Mucosa of rectum (tissue), 2 donors: ENCODE results near the gene TBX2.

Experiments used
- H3K27ac ChIP-seq, 2 donors: one replicate each; pipeline ENCODE4 v1.7.0; 2013; ENCODE audit warnings: inconsistent platforms in 2 of 2, low read depth in 2 of 2, low read length in 2 of 2
- H3K27me3 ChIP-seq, 2 donors: one replicate each; pipeline ENCODE4 v1.7.0; 2013; ENCODE audit warnings: low read length in 2 of 2; ENCODE audit not compliant: control insufficient read depth in 2 of 2, insufficient read depth in 2 of 2
- H3K36me3 ChIP-seq, 2 donors: one replicate each; pipeline ENCODE4 v1.7.0; 2013; ENCODE audit warnings: low read length in 2 of 2; ENCODE audit not compliant: control insufficient read depth in 2 of 2, insufficient read depth in 2 of 2
- H3K4me1 ChIP-seq, 2 donors: one replicate each; pipeline ENCODE4 v1.7.0; 2013; ENCODE audit warnings: low read length in 2 of 2, mild to moderate bottlenecking in 1 of 2; ENCODE audit not compliant: control insufficient read depth in 2 of 2, insufficient read depth in 2 of 2
- H3K4me3 ChIP-seq, 2 donors: one replicate each; pipeline ENCODE4 v1.7.0; 2013; ENCODE audit warnings: low read length in 2 of 2
- H3K9ac ChIP-seq, 2 donors: one replicate each; pipeline ENCODE4 v1.7.0; 2013; ENCODE audit warnings: low read length in 2 of 2, low read depth in 1 of 2, mild to moderate bottlenecking in 1 of 2
- H3K9me3 ChIP-seq, 2 donors: one replicate each; pipeline ENCODE4 v1.7.0; 2013; ENCODE audit warnings: low read length in 2 of 2; ENCODE audit not compliant: control insufficient read depth in 2 of 2
- donor health status: healthy.
- donor health status: Normal muscosa, but diverticular disease.

Gene TBX2

DNA sequence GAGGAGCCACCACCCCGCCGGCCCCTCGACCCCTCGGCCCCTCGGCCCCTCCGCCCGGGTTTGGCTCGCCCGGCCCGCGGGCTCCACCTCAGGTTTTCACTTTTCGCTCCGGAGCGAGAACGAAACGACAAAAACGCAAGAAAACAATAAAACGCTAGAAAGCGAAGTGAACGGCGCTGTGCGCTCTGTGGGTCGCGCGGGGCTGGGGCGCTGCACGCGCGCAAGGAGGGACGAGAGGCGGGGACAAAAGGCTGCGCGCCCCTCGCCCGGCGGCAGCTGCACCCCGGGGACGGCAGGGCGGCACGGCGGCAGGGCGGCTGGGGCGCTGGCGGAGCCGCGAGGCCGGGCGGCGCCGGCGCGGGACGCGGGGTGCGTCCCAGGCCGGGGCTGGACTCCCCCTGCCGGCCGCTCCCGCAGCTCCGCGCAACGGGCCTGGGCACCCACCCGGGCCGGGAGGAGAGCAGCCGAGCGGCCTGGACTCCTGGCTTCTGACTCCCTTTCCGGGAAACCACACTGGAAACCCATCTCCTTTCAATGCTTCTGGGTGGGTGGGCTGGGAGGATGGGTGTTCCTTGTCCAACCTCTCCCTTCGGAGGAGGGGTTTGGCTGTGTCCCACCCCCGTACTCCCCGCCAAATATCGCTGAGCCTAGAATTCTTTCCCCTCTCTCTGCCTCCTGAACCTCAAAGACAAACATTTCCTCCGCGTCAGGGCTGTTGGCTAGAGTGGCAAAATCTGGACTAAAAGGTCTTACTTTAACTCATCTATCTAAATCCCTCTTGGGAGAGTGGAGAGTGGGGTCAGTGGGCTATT lies 9.9 kb downstream of the TBX2 start:
- Histone ChIP-seq H3K4me1 (peaks cover 31% of the 10 kb centered on the region in 2 donors), H3K27me3 (peaks cover 54 to 60% of the 10 kb centered on the region in 2 donors), H3K9ac (no peak overlapping the region), H3K4me3 (peak overlapping the region; percentile 54 to 55), H3K9me3 (no peaks in the 10 kb centered on the region), H3K27ac (peak overlapping the region in 1 of 2 donors; percentile 59), H3K36me3 (no peaks in the 10 kb centered on the region)

DNA sequence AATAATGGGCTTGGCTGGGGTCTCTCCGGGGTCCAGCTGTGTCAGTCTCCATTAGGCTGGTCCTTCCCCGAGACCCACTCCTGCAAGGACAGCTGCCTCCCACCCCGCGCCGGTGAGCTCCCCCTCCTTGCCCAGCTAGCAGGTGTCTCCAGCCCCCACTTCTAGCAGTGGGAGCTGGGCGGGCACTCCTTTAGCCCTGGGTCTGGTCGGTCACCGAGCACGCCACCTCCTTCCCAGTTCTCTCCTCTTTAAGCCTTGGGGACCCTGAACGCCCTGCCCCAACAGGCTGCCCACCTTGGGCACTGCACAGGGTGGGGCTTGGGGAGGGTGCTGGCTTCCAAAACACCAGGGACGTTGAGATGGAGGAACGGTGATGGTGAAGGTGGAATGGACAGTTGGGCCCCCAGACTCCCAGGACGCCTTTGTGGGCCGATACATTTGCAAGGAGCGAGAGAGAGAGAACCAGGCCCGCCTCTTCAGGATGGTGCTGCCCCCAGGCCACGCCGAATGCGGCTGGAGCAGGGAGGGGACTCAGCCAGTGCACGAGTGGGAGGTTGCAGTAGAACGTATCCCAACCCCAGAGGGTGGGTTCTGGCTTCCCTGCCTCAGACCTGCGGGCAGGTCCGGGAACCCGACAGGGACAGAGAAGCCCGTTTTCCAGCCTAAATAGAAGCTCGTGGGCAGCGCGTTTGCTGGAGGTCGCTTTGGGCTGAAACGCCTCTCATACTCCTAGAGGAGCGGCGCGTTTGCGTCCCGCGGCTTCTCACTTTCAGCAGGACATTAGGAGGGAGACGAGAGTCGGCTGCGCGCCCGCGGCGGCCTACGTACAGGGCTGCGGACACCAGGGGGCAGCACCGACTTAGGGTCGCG lies 10.7 kb downstream of the TBX2 start:
- Histone ChIP-seq H3K9me3 (no peaks in the 10 kb centered on the region), H3K4me3 (peak overlapping the region; percentile 24 to 53), H3K27ac (peak overlapping the region; percentile 26 to 59), H3K9ac (no peak overlapping the region), H3K4me1 (peaks cover 31 to 34% of the 10 kb centered on the region in 2 donors), H3K36me3 (no peaks in the 10 kb centered on the region), H3K27me3 (peaks cover 47 to 52% of the 10 kb centered on the region in 2 donors)

DNA sequence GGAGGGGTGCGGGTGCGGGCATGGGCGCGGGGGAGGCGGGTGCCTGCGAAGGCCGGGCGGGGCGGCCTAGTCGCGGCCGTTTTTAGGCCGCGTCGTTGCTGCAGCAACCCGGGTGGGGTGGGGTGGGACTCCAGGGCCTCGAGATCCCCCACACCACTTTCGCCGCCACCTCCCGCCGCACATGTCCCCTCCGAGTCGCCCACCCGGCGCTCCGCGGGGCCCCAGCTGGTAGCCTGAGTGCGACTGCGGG lies 11.3 kb downstream of the TBX2 start:
- Histone ChIP-seq H3K36me3 (no peaks in the 10 kb centered on the region), H3K9ac (peak overlapping the region in 1 of 2 donors; percentile 72), H3K27ac (peak overlapping the region; percentile 68 to 70), H3K4me1 (peaks cover 31 to 34% of the 10 kb centered on the region in 2 donors), H3K9me3 (no peaks in the 10 kb centered on the region), H3K4me3 (peak overlapping the region; percentile 65 to 72), H3K27me3 (peaks cover 42 to 46% of the 10 kb centered on the region in 2 donors)

DNA sequence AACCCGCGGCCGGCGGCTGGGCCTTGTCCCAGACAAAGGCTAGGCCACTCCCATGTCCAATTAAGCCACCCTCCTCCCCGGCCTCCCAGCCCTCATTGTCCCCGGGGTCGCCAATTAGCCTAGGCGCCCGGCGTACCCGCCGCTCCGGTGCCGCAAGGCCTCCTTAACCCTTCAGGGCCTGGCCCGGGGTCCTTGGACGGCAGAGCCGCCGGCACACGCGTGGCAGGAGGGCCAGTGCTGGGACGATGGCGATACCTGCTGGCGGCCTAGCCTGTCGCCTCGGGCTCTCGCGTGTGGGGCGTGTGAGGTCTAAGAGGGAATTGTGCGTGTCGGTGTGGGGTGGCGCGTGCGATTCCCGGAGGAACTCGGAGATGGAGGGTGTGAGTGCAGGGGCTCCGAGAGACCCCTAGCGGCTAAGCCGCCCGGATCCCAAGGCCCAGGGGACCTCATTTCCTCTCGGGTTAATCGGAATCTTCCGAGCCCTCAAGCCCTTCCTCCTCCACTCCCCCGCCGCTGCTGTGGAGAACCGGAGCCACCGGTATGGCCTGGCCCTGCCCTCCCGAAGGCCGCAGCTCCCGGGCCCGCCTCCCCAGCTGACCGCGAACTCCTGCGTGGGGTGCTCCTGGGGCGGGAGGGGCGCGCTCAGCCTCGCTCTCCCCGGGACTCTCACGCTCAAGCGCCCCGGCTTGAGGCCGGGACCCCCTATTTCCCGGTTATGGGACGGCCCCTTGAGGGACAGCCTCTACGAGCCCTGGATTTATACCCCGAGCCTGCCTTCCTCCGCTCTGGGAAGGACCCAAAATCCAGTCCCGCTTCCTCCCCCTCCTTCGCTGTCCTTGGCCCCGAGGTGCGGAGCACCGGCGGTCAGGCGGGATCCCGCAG lies 11.9 kb downstream of the TBX2 start:
- H3K4me1 ChIP-seq, result peaks cover 31 to 34% of the 10 kb centered on the region in 2 donors
- peak overlapping the region; percentile 68 to 70 for H3K27ac ChIP-seq
- peak overlapping the region in 1 of 2 donors; percentile 72 for H3K9ac ChIP-seq
- H3K27me3 ChIP-seq, result peaks cover 37 to 41% of the 10 kb centered on the region in 2 donors
- no peaks in the 10 kb centered on the region for H3K36me3 ChIP-seq
- H3K9me3 ChIP-seq, result no peaks in the 10 kb centered on the region
- H3K4me3 ChIP-seq, result peak overlapping the region; percentile 65 to 72

DNA sequence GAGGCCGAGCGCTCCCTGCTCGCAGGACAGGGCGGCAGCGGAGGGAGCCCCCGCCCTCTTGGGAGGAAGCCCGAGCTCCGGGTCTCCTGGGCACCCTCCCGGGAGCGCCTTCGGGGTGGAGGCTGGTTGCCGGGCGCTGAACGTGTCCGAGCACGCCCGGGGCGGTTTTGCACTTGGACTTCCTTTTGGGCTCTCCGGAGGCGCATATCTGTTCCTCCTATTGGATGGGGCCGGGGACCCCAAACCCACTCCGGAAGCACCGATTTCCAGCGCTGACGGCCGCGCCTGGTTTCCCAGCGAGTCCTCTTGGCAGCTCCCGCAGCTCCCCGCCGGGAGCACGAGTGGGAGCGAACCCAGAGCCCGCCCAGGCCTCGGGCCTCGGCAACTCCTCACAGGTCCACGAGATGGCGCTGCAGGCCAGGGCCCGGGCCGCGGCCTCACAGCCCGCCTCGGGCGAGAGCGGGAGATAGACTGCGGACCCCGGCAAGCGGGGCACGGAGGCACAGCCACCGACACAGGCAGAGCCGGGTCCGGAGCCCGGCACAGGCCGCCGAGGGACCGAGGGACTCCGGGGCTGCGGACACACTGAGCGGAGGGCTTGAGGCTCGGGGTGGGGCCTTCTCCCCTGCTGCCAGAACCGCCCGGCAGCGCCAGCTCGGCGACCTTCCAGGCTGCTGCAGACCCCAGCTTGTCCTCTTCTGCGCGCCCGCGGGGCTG lies 12.7 kb downstream of the TBX2 start:
- Histone ChIP-seq H3K36me3 (no peaks in the 10 kb centered on the region), H3K4me1 (peaks cover 34 to 35% of the 10 kb centered on the region in 2 donors), H3K27ac (peak overlapping the region; percentile 68 to 70), H3K9me3 (no peaks in the 10 kb centered on the region), H3K4me3 (peak overlapping the region; percentile 65 to 72), H3K27me3 (peaks cover 30 to 33% of the 10 kb centered on the region in 2 donors), H3K9ac (peak overlapping the region; percentile 41 to 72)

DNA sequence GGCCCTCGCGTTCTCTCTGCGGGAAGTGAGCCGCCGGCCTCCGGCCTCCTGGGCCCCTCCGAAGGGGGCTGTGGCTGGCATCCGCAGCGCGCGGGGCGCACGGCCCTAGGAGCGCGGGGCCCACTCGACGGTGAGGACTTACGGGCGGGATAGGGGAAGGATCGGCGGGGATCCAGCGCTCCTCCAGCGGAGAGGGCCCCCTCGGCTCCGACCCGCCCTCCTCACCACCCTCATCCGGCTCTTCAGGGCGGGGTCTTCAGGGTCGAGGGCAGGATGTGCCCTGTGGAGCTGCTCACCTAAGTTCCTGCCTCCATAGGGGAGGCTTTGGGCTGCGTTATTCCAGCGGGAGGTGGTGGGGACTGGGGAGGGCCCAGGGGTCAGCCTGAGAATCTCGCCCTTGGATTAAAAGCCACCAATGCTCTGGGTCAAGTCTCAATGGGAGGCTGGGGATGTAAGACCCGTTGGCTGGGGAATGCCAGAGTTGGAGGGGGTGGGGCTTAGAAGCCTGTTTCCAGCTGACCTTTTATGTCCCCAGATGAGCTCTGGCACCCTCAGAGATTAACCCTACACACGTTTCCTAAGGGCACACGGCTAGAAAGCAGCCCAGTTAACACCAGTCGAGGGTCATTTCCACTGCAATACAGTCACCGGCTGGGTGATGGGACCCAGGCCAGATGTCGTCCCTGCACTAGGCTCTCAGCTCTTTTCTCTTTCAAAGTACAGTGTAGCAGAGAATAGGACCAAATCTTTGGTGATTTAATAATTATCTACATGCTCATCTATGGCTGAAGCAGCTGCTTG lies 13.4 kb downstream of the TBX2 start:
- Histone ChIP-seq H3K36me3 (no peaks in the 10 kb centered on the region), H3K27me3 (peaks cover 23 to 26% of the 10 kb centered on the region in 2 donors)

DNA sequence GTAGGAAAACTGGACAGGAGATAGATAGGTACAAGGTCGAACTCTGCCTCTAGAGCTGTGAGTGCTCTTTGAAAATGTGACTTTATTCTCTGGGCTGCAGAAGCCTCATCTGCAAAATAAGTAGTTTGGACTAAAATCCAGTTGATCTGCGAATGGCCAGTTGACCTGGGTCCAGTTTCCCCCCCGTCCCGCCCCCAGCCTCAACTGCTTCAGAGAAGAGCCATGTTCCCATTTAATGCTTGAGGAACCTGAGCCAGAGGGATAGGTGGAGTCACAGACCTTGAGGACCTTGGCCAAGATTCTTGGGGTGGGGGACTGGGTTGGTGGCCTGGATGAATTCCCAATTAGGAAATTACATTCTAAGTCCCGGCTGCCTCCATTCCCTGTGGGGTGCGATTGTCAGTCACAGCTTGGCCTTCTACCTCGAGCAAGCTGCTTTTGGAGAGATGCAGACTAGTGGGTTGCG lies 14.1 kb downstream of the TBX2 start:
- H3K27me3 ChIP-seq, result peaks cover 16 to 19% of the 10 kb centered on the region in 2 donors

More for the DNA sequence above, 13.4 kb downstream of the TBX2 start:
- Histone ChIP-seq H3K9ac (peak overlapping the region; percentile 41 to 72), H3K4me3 (peak overlapping the region; percentile 65 to 72), H3K9me3 (no peaks in the 10 kb centered on the region), H3K4me1 (peaks cover 31 to 34% of the 10 kb centered on the region in 2 donors), H3K27ac (peak overlapping the region; percentile 68 to 70)

DNA sequence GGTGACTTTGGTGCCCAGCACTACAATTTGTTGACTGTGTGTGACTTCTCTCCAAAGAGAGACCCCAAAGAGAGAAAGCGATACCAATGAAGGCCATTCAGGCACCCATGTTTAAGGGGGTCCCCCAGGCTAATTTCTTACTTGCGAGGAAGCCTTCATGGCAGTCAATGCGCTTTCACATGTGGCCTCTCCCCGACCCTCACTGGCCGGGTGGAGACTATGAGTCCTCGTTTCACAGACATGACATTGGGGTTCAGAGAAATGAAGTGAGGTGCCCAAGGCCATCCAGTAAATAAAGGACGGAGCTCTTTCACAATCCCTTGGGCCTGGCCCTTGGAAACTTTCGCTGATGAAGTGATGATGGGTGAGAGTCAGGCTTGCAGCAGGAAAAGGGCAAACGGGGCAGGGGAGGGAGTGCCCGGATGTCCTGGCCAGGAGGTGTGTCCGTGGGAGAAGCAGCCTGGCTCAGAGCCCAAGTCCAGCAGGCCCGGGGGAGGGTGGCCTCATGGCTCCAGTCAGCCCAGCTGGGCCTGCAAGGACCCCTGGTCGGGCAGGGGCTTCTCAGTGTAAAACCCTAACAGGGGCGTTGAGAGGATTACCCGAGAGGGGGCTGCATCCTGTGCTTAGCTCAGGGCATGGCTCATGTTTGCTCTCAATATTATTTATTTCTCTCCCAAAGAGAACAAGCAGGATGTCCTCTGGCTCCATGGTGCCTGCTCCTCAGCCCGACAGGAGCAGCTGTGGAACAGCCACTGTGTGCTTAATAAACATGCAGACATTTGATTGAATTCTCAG lies 14.7 kb downstream of the TBX2 start:
- H3K27me3 ChIP-seq, result peaks cover 14 to 16% of the 10 kb centered on the region in 2 donors
- H3K27ac ChIP-seq, result no peak overlapping the region
- H3K4me3 ChIP-seq, result no peak overlapping the region
- H3K9me3 ChIP-seq, result no peaks in the 10 kb centered on the region
- H3K9ac ChIP-seq, result no peak overlapping the region
- H3K36me3 ChIP-seq, result no peaks in the 10 kb centered on the region
- H3K4me1 ChIP-seq, result peaks cover 25 to 28% of the 10 kb centered on the region in 2 donors

More for the DNA sequence above, 14.1 kb downstream of the TBX2 start:
- Histone ChIP-seq H3K9me3 (no peaks in the 10 kb centered on the region), H3K9ac (no peak overlapping the region), H3K4me1 (peaks cover 28 to 30% of the 10 kb centered on the region in 2 donors), H3K36me3 (no peaks in the 10 kb centered on the region), H3K27ac (no peak overlapping the region), H3K4me3 (peak overlapping the region in 1 of 2 donors; percentile 65)
